GM23248 (cell line): ENCODE results near the gene NTN3.

Source experiments
- EZH2 ChIP-seq: fragments of 200-600 bp; sonication (generic); IDR thresholded peaks from 2 replicates; pipeline ENCODE4 v1.6.1; 2018; ENCODE audit warnings: antibody characterized with exemption, mild to moderate bottlenecking; ENCODE audit not compliant: insufficient read depth, poor library complexity, severe bottlenecking
- EZH2phosphoT487 ChIP-seq: fragments of 200-600 bp; sonication (generic); IDR thresholded peaks from 2 replicates; pipeline ENCODE4 v1.6.1; 2018; ENCODE audit warnings: antibody characterized with exemption, moderate library complexity, mild to moderate bottlenecking, low read depth; ENCODE audit not compliant: insufficient read depth

GRCh38 chr16:2476345-2476720 is 5.2 kb downstream of the NTN3 start:
- no peak for TF ChIP-seq EZH2phosphoT487
- TF ChIP-seq EZH2 = no peak
